ENCODE data around the gene SEMA5A.

Gene SEMA5A

GRCh38 chr5:9316041-9316440 lies 229.8 kb downstream of the SEMA5A start:
- no peaks in the 10 kb centered on the region for H3K36me3 ChIP-seq (ENCODE audit: control insufficient read depth in 5 of 5, insufficient read depth in 5 of 5, low read length in 5 of 5)
- H3K9me3 ChIP-seq (ENCODE audit: control insufficient read depth in 5 of 5, low read length in 5 of 5): no peaks in the 10 kb centered on the region

GRCh38 chr5:9314558-9314957 lies 231.3 kb downstream of the SEMA5A start:
- H3K9ac ChIP-seq (ENCODE audit: low read length in 5 of 5): no peak overlapping the region
- no peak overlapping the region for H3K27ac ChIP-seq (ENCODE audit: low read depth, low read length)
- no peaks in the 10 kb centered on the region for H3K4me1 ChIP-seq (ENCODE audit: control insufficient read depth in 5 of 5, insufficient read depth in 5 of 5, low read length in 5 of 5)
- no peak overlapping the region for H3K4me3 ChIP-seq (ENCODE audit: low read depth in 1 of 5, low read length in 5 of 5)
- H3K36me3 ChIP-seq (ENCODE audit: control insufficient read depth in 5 of 5, insufficient read depth in 5 of 5, low read length in 5 of 5): no peaks in the 10 kb centered on the region
- H3K27me3 ChIP-seq (ENCODE audit: control insufficient read depth in 5 of 5, insufficient read depth in 4 of 5, low read length in 5 of 5): no peaks in the 10 kb centered on the region
- no peaks in the 10 kb centered on the region for H3K9me3 ChIP-seq (ENCODE audit: control insufficient read depth in 5 of 5, low read length in 5 of 5)

More at GRCh38 chr5:9316041-9316440, 229.8 kb downstream of the SEMA5A start:
- Histone ChIP-seq H3K27me3 (ENCODE audit: control insufficient read depth in 5 of 5, insufficient read depth in 4 of 5, low read length in 5 of 5) (no peaks in the 10 kb centered on the region), H3K4me1 (ENCODE audit: control insufficient read depth in 5 of 5, insufficient read depth in 5 of 5, low read length in 5 of 5) (no peaks in the 10 kb centered on the region), H3K9ac (ENCODE audit: low read length in 5 of 5) (no peak overlapping the region), H3K4me3 (ENCODE audit: low read depth in 1 of 5, low read length in 5 of 5) (no peak overlapping the region), H3K27ac (ENCODE audit: low read depth, low read length) (no peak overlapping the region)

- no peak overlapping the region for H3K27ac ChIP-seq (ENCODE audit: low read depth, low read length)
- H3K9ac ChIP-seq (ENCODE audit: low read length in 5 of 5): no peak overlapping the region
- H3K4me1 ChIP-seq (ENCODE audit: control insufficient read depth in 5 of 5, insufficient read depth in 5 of 5, low read length in 5 of 5): no peaks in the 10 kb centered on the region
- no peaks in the 10 kb centered on the region for H3K27me3 ChIP-seq (ENCODE audit: control insufficient read depth in 5 of 5, insufficient read depth in 4 of 5, low read length in 5 of 5)
- no peaks in the 10 kb centered on the region for H3K9me3 ChIP-seq (ENCODE audit: control insufficient read depth in 5 of 5, low read length in 5 of 5)
- no peak overlapping the region for H3K4me3 ChIP-seq (ENCODE audit: low read depth in 1 of 5, low read length in 5 of 5)
- no peaks in the 10 kb centered on the region for H3K36me3 ChIP-seq (ENCODE audit: control insufficient read depth in 5 of 5, insufficient read depth in 5 of 5, low read length in 5 of 5)
These were observed 232.1 kb downstream of the SEMA5A start for GRCh38 chr5:9313751-9314150.

GRCh38 chr5:9307150-9307549 lies 238.7 kb downstream of the SEMA5A start:
- Histone ChIP-seq H3K4me3 (ENCODE audit: low read depth in 1 of 5, low read length in 5 of 5) (no peak overlapping the region), H3K27ac (ENCODE audit: low read depth, low read length) (no peak overlapping the region), H3K27me3 (ENCODE audit: control insufficient read depth in 5 of 5, insufficient read depth in 4 of 5, low read length in 5 of 5) (no peaks in the 10 kb centered on the region), H3K36me3 (ENCODE audit: control insufficient read depth in 5 of 5, insufficient read depth in 5 of 5, low read length in 5 of 5) (no peaks in the 10 kb centered on the region), H3K4me1 (ENCODE audit: control insufficient read depth in 5 of 5, insufficient read depth in 5 of 5, low read length in 5 of 5) (no peaks in the 10 kb centered on the region), H3K9me3 (ENCODE audit: control insufficient read depth in 5 of 5, low read length in 5 of 5) (no peaks in the 10 kb centered on the region), H3K9ac (ENCODE audit: low read length in 5 of 5) (no peak overlapping the region)

GRCh38 chr5:9302218-9302617 lies 243.7 kb downstream of the SEMA5A start:
- no peaks in the 10 kb centered on the region for H3K36me3 ChIP-seq (ENCODE audit: control insufficient read depth in 5 of 5, insufficient read depth in 5 of 5, low read length in 5 of 5)
- no peak overlapping the region for H3K27ac ChIP-seq (ENCODE audit: low read depth, low read length)
- H3K9me3 ChIP-seq (ENCODE audit: control insufficient read depth in 5 of 5, low read length in 5 of 5): peaks cover 0 to 5% (median 0%) of the 10 kb centered on the region in 5 donors

GRCh38 chr5:9301200-9301599 lies 244.7 kb downstream of the SEMA5A start:
- no peak overlapping the region for H3K9ac ChIP-seq (ENCODE audit: low read length in 5 of 5)
- no peak overlapping the region for H3K27ac ChIP-seq (ENCODE audit: low read depth, low read length)

More at GRCh38 chr5:9302218-9302617, 243.7 kb downstream of the SEMA5A start:
- Histone ChIP-seq H3K9ac (ENCODE audit: low read length in 5 of 5) (no peak overlapping the region), H3K4me1 (ENCODE audit: control insufficient read depth in 5 of 5, insufficient read depth in 5 of 5, low read length in 5 of 5) (peaks cover 0 to 8% (median 0%) of the 10 kb centered on the region in 5 donors), H3K4me3 (ENCODE audit: low read depth in 1 of 5, low read length in 5 of 5) (no peak overlapping the region), H3K27me3 (ENCODE audit: control insufficient read depth in 5 of 5, insufficient read depth in 4 of 5, low read length in 5 of 5) (no peaks in the 10 kb centered on the region)

GRCh38 chr5:9297134-9297533 lies 248.7 kb downstream of the SEMA5A start:
- H3K9ac ChIP-seq (ENCODE audit: low read length in 5 of 5): no peak overlapping the region
- no peak overlapping the region for H3K27ac ChIP-seq (ENCODE audit: low read depth, low read length)
- no peaks in the 10 kb centered on the region for H3K27me3 ChIP-seq (ENCODE audit: control insufficient read depth in 5 of 5, insufficient read depth in 4 of 5, low read length in 5 of 5)
- no peaks in the 10 kb centered on the region for H3K36me3 ChIP-seq (ENCODE audit: control insufficient read depth in 5 of 5, insufficient read depth in 5 of 5, low read length in 5 of 5)
- H3K4me1 ChIP-seq (ENCODE audit: control insufficient read depth in 5 of 5, insufficient read depth in 5 of 5, low read length in 5 of 5): peaks cover 0 to 8% (median 0%) of the 10 kb centered on the region in 5 donors
- no peak overlapping the region for H3K4me3 ChIP-seq (ENCODE audit: low read depth in 1 of 5, low read length in 5 of 5)
- H3K9me3 ChIP-seq (ENCODE audit: control insufficient read depth in 5 of 5, low read length in 5 of 5): peaks cover 0 to 5% (median 0%) of the 10 kb centered on the region in 5 donors

More at GRCh38 chr5:9301200-9301599, 244.7 kb downstream of the SEMA5A start:
- Histone ChIP-seq H3K27me3 (ENCODE audit: control insufficient read depth in 5 of 5, insufficient read depth in 4 of 5, low read length in 5 of 5) (no peaks in the 10 kb centered on the region), H3K36me3 (ENCODE audit: control insufficient read depth in 5 of 5, insufficient read depth in 5 of 5, low read length in 5 of 5) (no peaks in the 10 kb centered on the region), H3K9me3 (ENCODE audit: control insufficient read depth in 5 of 5, low read length in 5 of 5) (peaks cover 0 to 5% (median 0%) of the 10 kb centered on the region in 5 donors), H3K4me1 (ENCODE audit: control insufficient read depth in 5 of 5, insufficient read depth in 5 of 5, low read length in 5 of 5) (peaks cover 0 to 8% (median 0%) of the 10 kb centered on the region in 5 donors), H3K4me3 (ENCODE audit: low read depth in 1 of 5, low read length in 5 of 5) (no peak overlapping the region)

GRCh38 chr5:9295466-9295801 lies 250.4 kb downstream of the SEMA5A start:
- no peak overlapping the region for H3K27ac ChIP-seq (ENCODE audit: low read depth, low read length)
- no peak overlapping the region for H3K4me3 ChIP-seq (ENCODE audit: low read depth in 1 of 5, low read length in 5 of 5)
- no peaks in the 10 kb centered on the region for H3K4me1 ChIP-seq (ENCODE audit: control insufficient read depth in 5 of 5, insufficient read depth in 5 of 5, low read length in 5 of 5)
- no peaks in the 10 kb centered on the region for H3K36me3 ChIP-seq (ENCODE audit: control insufficient read depth in 5 of 5, insufficient read depth in 5 of 5, low read length in 5 of 5)
- H3K9ac ChIP-seq (ENCODE audit: low read length in 5 of 5): no peak overlapping the region
- H3K27me3 ChIP-seq (ENCODE audit: control insufficient read depth in 5 of 5, insufficient read depth in 4 of 5, low read length in 5 of 5): no peaks in the 10 kb centered on the region
- H3K9me3 ChIP-seq (ENCODE audit: control insufficient read depth in 5 of 5, low read length in 5 of 5): no peaks in the 10 kb centered on the region

GRCh38 chr5:9294793-9295465 lies 250.9 kb downstream of the SEMA5A start:
- Histone ChIP-seq H3K4me1 (ENCODE audit: control insufficient read depth in 5 of 5, insufficient read depth in 5 of 5, low read length in 5 of 5) (no peaks in the 10 kb centered on the region), H3K9ac (ENCODE audit: low read length in 5 of 5) (no peak overlapping the region), H3K36me3 (ENCODE audit: control insufficient read depth in 5 of 5, insufficient read depth in 5 of 5, low read length in 5 of 5) (no peaks in the 10 kb centered on the region), H3K27ac (ENCODE audit: low read depth, low read length) (no peak overlapping the region), H3K4me3 (ENCODE audit: low read depth in 1 of 5, low read length in 5 of 5) (no peak overlapping the region), H3K9me3 (ENCODE audit: control insufficient read depth in 5 of 5, low read length in 5 of 5) (no peaks in the 10 kb centered on the region), H3K27me3 (ENCODE audit: control insufficient read depth in 5 of 5, insufficient read depth in 4 of 5, low read length in 5 of 5) (no peaks in the 10 kb centered on the region)

- Histone ChIP-seq H3K4me1 (ENCODE audit: control insufficient read depth in 5 of 5, insufficient read depth in 5 of 5, low read length in 5 of 5) (peaks cover 0 to 3% (median 0%) of the 10 kb centered on the region in 5 donors), H3K9ac (ENCODE audit: low read length in 5 of 5) (no peak overlapping the region), H3K9me3 (ENCODE audit: control insufficient read depth in 5 of 5, low read length in 5 of 5) (no peaks in the 10 kb centered on the region), H3K36me3 (ENCODE audit: control insufficient read depth in 5 of 5, insufficient read depth in 5 of 5, low read length in 5 of 5) (no peaks in the 10 kb centered on the region), H3K27ac (ENCODE audit: low read depth, low read length) (no peak overlapping the region), H3K27me3 (ENCODE audit: control insufficient read depth in 5 of 5, insufficient read depth in 4 of 5, low read length in 5 of 5) (no peaks in the 10 kb centered on the region), H3K4me3 (ENCODE audit: low read depth in 1 of 5, low read length in 5 of 5) (no peak overlapping the region)
These were observed 257.6 kb downstream of the SEMA5A start for GRCh38 chr5:9288234-9288633.
